ENCODE measurements around the gene ATF4. TPM values are rescaled to one million over a fixed set of nuclear protein-coding genes. Genes with fewer than 3 reads are reported as not detected.

Gene ATF4
- total RNA-seq, 1 donor from 2014 or later: 125 TPM

- DNase-seq: peak; percentile 87
Observed at GRCh38 chr22:39528681-39529486, 8.5 kb downstream of the ATF4 start.

GRCh38 chr22:39529487-39529851, 9.1 kb downstream of the ATF4 start:
- DNase-seq: no peak

- DNase-seq: no peak
Observed at GRCh38 chr22:39530116-39530515, 9.8 kb downstream of the ATF4 start.

- no peak for DNase-seq
Observed at GRCh38 chr22:39530692-39531331, 10.4 kb downstream of the ATF4 start.

- peak; percentile 98 for DNase-seq
Observed at GRCh38 chr22:39532215-39533073, 12.1 kb downstream of the ATF4 start, which contains the start of gene RPS19BP1. Gene RPS19BP1 (minus strand): TSS chr22:39532748. CDS start chr22:39532738, 10 bp downstream.

GRCh38 chr22:39534092-39534506, 13.7 kb downstream of the ATF4 start:
- peak; percentile 3 for DNase-seq

- DNase-seq: peak; percentile 9
Observed at GRCh38 chr22:39534591-39535356, 14.4 kb downstream of the ATF4 start.

- DNase-seq: no peak
Observed at GRCh38 chr22:39535357-39535725, 15.0 kb downstream of the ATF4 start.

- no peak for DNase-seq
Observed at GRCh38 chr22:39535831-39536449, 15.6 kb downstream of the ATF4 start.

GRCh38 chr22:39536711-39537110, 16.3 kb downstream of the ATF4 start:
- no peak for DNase-seq

- DNase-seq: no peak
Observed at GRCh38 chr22:39537975-39538374, 17.6 kb downstream of the ATF4 start.

GRCh38 chr22:39543095-39543494, 22.7 kb downstream of the ATF4 start:
- no peak for DNase-seq

- DNase-seq: peak; percentile 14
Observed at GRCh38 chr22:39545386-39546365, 25.3 kb downstream of the ATF4 start.

GRCh38 chr22:39546889-39547586, 26.7 kb downstream of the ATF4 start:
- DNase-seq: no peak

- DNase-seq: no peak
Observed at GRCh38 chr22:39547587-39547947, 27.2 kb downstream of the ATF4 start.

- no peak for DNase-seq
Observed at GRCh38 chr22:39553429-39553828, 33.1 kb downstream of the ATF4 start.

GRCh38 chr22:39554151-39554550, 33.8 kb downstream of the ATF4 start:
- no peak for DNase-seq

- DNase-seq: no peak
Observed at GRCh38 chr22:39556970-39557841, 36.8 kb downstream of the ATF4 start.

GRCh38 chr22:39558254-39558727, 37.9 kb downstream of the ATF4 start:
- no peak for DNase-seq
